HCT116 (cell line): ENCODE measurements around the gene SCN1A. TPM values are rescaled to one million over a fixed set of nuclear protein-coding genes. Genes with fewer than 3 reads are reported as not detected.

Experiments
- ATAC-seq: fragments of 200-7000 bp; cut with Tn5 transposase; 2 replicates; pipeline ENCODE4 v1.9.1; 2020; ENCODE audit warnings: mild to moderate bottlenecking, moderate library complexity
- BruUV-seq: library from RNA; stranded (reverse); fragments of 400-500 nt; replicated peaks from 2 replicates; lab custom pipeline; 2021; lab: Mats Ljungman, UMichigan
- CTCF ChIA-PET: fragments of 300-600 bp; sonication (Branson Sonifier 250); formaldehyde crosslinking; loops from one replicate; lab custom pipeline; 2021; ENCODE audit warnings: antibody characterized with exemption; lab: Charles Lee
- POLR2A ChIA-PET: fragments of 300-600, 350-600 bp; sonication (Branson Sonifier 250); formaldehyde crosslinking; loops from one replicate; lab custom pipeline; 2021; ENCODE audit warnings: antibody characterized with exemption; lab: Charles Lee
- RAD21 ChIA-PET, 2 experiments: fragments of 300-600 bp; sonication (Branson Sonifier 250); formaldehyde crosslinking; loops; one replicate each; lab custom pipeline; 2023; ENCODE audit warnings: low total read pairs in 2 of 2; ENCODE audit not compliant: uncharacterized antibody in 2 of 2, unreplicated experiment in 2 of 2, low non-redundant PET in 1 of 2; lab: Charles Lee
- DNase-seq: peaks from one replicate; pipeline ENCODE4 v3.0.0-alpha.2; 2010; ENCODE audit warnings: low read depth, low spot score
- H2AFZ ChIP-seq: fragments of 200-600 bp; shearing (Covaris generic), sonication (generic); 2 replicates; pipeline ENCODE4 v1.6.1; 2017; ENCODE audit warnings: low read depth, mixed run types, mixed read lengths, antibody characterized with exemption, low read length; ENCODE audit not compliant: poor library complexity, severe bottlenecking
- H3K27ac ChIP-seq: 2 replicates; pipeline ENCODE4 v1.5.1; 2012; ENCODE audit warnings: low read depth, low read length
- H3K27me3 ChIP-seq: fragments of 200-600 bp; sonication (generic); 2 replicates; pipeline ENCODE4 v1.6.1; 2016; ENCODE audit warnings: mixed run types, low read length, mixed read lengths; ENCODE audit not compliant: insufficient read depth
- H3K36me3 ChIP-seq, 2 experiments: fragments of 200-500 bp in 1 of 2; fragments of 200-600 bp in 1 of 2; sonication (Bioruptor generic) in 1 of 2; sonication (generic) in 1 of 2; 2 replicates each; pipeline versions ENCODE4 v1.5.1 to v1.6.1; 2014 to 2016; ENCODE audit warnings: low read length in 2 of 2, inconsistent platforms in 1 of 2, mixed read lengths in 1 of 2, mixed run types in 1 of 2; ENCODE audit not compliant: insufficient read depth in 2 of 2, control insufficient read depth in 1 of 2
- H3K4me1 ChIP-seq, 2 experiments: fragments of 200-600 bp in 1 of 2; sonication (generic) in 1 of 2; 2 replicates each; pipeline versions ENCODE4 v1.5.1 to v1.6.1; 2012 to 2017; ENCODE audit warnings: low read length in 2 of 2, inconsistent platforms in 1 of 2, mild to moderate bottlenecking in 1 of 2, mixed read lengths in 1 of 2, mixed run types in 1 of 2, moderate library complexity in 1 of 2; ENCODE audit not compliant: insufficient read depth in 2 of 2, control insufficient read depth in 1 of 2
- H3K4me2 ChIP-seq: fragments of 200-600 bp; sonication (generic); 2 replicates; pipeline ENCODE4 v1.6.1; 2017; ENCODE audit warnings: mixed run types, low read length, mixed read lengths
- H3K4me3 ChIP-seq, 2 experiments: fragments of 200-600 bp in 1 of 2; sonication (generic) in 1 of 2; replicated peaks in 1 of 2; 2 replicates each; pipeline ENCODE4 v1.5.1; 2011 to 2016; ENCODE audit warnings: low read length in 2 of 2, control low read depth in 1 of 2, low read depth in 1 of 2, mild to moderate bottlenecking in 1 of 2, mixed read lengths in 1 of 2, mixed run types in 1 of 2
- H3K79me2 ChIP-seq: fragments of 200-600 bp; sonication (generic); 2 replicates; pipeline ENCODE4 v1.6.1; 2017; ENCODE audit warnings: mild to moderate bottlenecking, mixed run types, low read length, moderate library complexity, mixed read lengths; ENCODE audit not compliant: insufficient read depth
- H3K9ac ChIP-seq: fragments of 200-600 bp; sonication (generic); 2 replicates; pipeline ENCODE4 v1.6.1; 2016; ENCODE audit warnings: low read length, mixed read lengths
- H3K9me2 ChIP-seq: fragments of 200-600 bp; sonication (generic), shearing (Covaris generic); 2 replicates; pipeline ENCODE4 v1.6.1; 2017; ENCODE audit warnings: mixed run types, mild to moderate bottlenecking, moderate library complexity; ENCODE audit not compliant: insufficient read depth
- H3K9me3 ChIP-seq, 2 experiments: fragments of 200-500 bp in 1 of 2; fragments of 200-600 bp in 1 of 2; sonication (Bioruptor generic) in 1 of 2; sonication (generic) in 1 of 2; 2 replicates each; pipeline ENCODE4 v1.6.1; 2014 to 2017; ENCODE audit warnings: low read length in 2 of 2, mixed read lengths in 2 of 2, inconsistent platforms in 1 of 2, low read depth in 1 of 2, mild to moderate bottlenecking in 1 of 2, mixed run types in 1 of 2, moderate library complexity in 1 of 2; ENCODE audit not compliant: control insufficient read depth in 1 of 2, insufficient read depth in 1 of 2
- H4K20me1 ChIP-seq: fragments of 200-600 bp; sonication (generic), shearing (Covaris generic); 2 replicates; pipeline ENCODE4 v1.6.1; 2017; ENCODE audit warnings: mixed run types, mild to moderate bottlenecking, moderate library complexity; ENCODE audit not compliant: insufficient read depth
- ELF1 ChIP-seq: IDR thresholded peaks from 2 replicates; pipeline ENCODE4 v1.6.1; 2012; ENCODE audit warnings: low read depth, borderline replicate concordance
- EZH2 ChIP-seq: fragments of 200-600 bp; sonication (generic); IDR thresholded peaks from 2 replicates; pipeline ENCODE4 v1.6.1; 2017; ENCODE audit warnings: antibody characterized with exemption, mixed run types
- FOSL1 ChIP-seq: IDR thresholded peaks from 2 replicates; pipeline ENCODE4 v1.6.1; 2012; ENCODE audit warnings: low read depth
- SIN3A ChIP-seq: IDR thresholded peaks from 2 replicates; pipeline ENCODE4 v1.6.1; 2012; ENCODE audit warnings: low read depth
- YY1 ChIP-seq: IDR thresholded peaks from 2 replicates; pipeline ENCODE4 v1.6.1; 2011; ENCODE audit warnings: low read length, low read depth, moderate library complexity, mild to moderate bottlenecking; ENCODE audit not compliant: insufficient replicate concordance; ENCODE audit errors: extremely low read depth
- intact Hi-C: fragments of 100-400 bp; cut with micrococcal nuclease; formaldehyde crosslinking; loops from 2 replicates; pipeline ENCODE4 v1.10.0; 2022
- total RNA-seq: library from RNA; stranded (reverse); gene quantifications from one replicate; pipeline ENCODE4 v1.2.1, GENCODE V29; 2021; ENCODE audit not compliant: unreplicated experiment
- TF ChIP-seq, protein P1 (sequence below): IDR thresholded peaks from 2 replicates; pipeline ENCODE4 v1.6.1; 2011; ENCODE audit warnings: mild to moderate bottlenecking, low read length, moderate library complexity; ENCODE audit not compliant: insufficient replicate concordance; ENCODE audit errors: extremely low read depth
- TF ChIP-seq, protein P2 (sequence below): IDR thresholded peaks from 2 replicates; pipeline ENCODE4 v1.6.1; 2012

Gene SCN1A
- total RNA-seq, 1 experiment from 2014 or later = not detected

DNA sequence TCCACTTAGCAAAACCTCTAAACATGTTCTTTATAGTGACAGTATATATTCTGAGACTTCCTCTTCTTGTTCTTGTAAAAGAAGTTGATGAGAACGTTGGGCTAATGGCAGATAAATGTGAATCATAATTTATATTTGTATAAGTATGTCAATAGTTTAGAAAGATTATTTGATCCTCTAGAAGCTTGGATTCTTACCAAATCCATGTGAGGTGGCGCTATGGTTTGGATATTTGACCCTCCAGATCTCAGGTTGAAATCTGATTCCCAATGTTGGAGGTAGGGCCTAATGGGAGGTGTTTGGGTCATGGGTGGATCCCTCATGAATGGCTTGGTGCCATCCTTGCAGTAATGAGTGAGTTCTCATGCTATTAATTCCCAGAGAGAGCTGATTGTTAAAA is 29.8 kb upstream of the SCN1A start:
- no peak overlapping the region for H3K4me2 ChIP-seq
- RAD21 ChIA-PET = no interaction called here
- BruUV-seq = no TSS peak

DNA sequence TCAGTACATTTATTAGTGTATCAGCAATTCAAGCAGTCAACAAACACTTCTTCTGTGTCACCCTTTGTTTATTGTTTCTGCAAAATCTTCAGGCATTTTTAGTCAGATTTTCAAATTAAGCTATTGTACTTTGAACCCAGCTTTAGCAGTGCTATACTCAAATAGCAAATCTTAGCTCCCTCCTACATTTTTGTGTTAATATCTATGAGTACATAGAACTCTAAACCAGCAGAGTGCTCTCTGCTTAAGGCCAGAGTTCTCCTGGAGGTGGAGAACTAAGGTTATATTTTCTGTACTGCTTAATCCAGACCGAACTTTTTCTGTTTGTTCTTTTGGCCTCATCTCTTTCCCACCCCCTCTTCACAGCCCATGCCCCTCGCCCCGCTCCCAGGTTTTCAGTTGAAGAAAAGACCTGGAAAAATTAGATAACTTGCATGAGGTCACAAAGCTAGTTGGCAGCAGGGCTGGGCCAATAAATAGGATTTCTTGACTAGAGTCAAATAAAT is 29.2 kb upstream of the SCN1A start:
- no peak for TF ChIP-seq YY1
- TF ChIP-seq FOSL1 = no peak
- TF ChIP-seq, protein P1, sequence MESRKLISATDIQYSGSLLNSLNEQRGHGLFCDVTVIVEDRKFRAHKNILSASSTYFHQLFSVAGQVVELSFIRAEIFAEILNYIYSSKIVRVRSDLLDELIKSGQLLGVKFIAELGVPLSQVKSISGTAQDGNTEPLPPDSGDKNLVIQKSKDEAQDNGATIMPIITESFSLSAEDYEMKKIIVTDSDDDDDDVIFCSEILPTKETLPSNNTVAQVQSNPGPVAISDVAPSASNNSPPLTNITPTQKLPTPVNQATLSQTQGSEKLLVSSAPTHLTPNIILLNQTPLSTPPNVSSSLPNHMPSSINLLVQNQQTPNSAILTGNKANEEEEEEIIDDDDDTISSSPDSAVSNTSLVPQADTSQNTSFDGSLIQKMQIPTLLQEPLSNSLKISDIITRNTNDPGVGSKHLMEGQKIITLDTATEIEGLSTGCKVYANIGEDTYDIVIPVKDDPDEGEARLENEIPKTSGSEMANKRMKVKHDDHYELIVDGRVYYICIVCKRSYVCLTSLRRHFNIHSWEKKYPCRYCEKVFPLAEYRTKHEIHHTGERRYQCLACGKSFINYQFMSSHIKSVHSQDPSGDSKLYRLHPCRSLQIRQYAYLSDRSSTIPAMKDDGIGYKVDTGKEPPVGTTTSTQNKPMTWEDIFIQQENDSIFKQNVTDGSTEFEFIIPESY = no peak
- TF ChIP-seq ELF1 = no peak
- TF ChIP-seq, protein P2, sequence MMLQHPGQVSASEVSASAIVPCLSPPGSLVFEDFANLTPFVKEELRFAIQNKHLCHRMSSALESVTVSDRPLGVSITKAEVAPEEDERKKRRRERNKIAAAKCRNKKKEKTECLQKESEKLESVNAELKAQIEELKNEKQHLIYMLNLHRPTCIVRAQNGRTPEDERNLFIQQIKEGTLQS = no peak
- TF ChIP-seq EZH2 = no peak
- Histone ChIP-seq H3K4me1 (no peaks in the 10 kb centered on the region), H3K36me3 (no peaks in the 10 kb centered on the region), H3K27me3 (peaks cover 29% of the 10 kb centered on the region; the same call in 1 of the 2 replicates), H3K9ac (no peak overlapping the region), H3K27ac (no peak overlapping the region), H4K20me1 (no peaks in the 10 kb centered on the region), H2AFZ (no peak overlapping the region), H3K79me2 (no peaks in the 10 kb centered on the region), H3K4me2 (no peak overlapping the region), H3K4me3 (no peak overlapping the region), H3K9me2 (no peaks in the 10 kb centered on the region), H3K9me3 (no peaks in the 10 kb centered on the region)
- ChIA-PET CTCF (no interaction called here), RAD21 (no interaction called here), POLR2A (no interaction called here)
- ATAC-seq (no peak), DNase-seq (no peak)
- intact Hi-C loops = no loop called here
- BruUV-seq = no TSS peak

More for the DNA sequence above, 29.8 kb upstream of the SCN1A start:
- no peak for ATAC-seq
- no peaks in the 10 kb centered on the region for H3K9me3 ChIP-seq
- ChIA-PET CTCF (no interaction called here), POLR2A (no interaction called here)
- H3K9me2 ChIP-seq = no peaks in the 10 kb centered on the region
- no peaks in the 10 kb centered on the region for H4K20me1 ChIP-seq
- H3K4me1 ChIP-seq = no peaks in the 10 kb centered on the region
- H3K36me3 ChIP-seq = no peaks in the 10 kb centered on the region
- H3K9ac ChIP-seq = no peak overlapping the region
- no peak for DNase-seq
- TF ChIP-seq SIN3A = no peak
- H3K27ac ChIP-seq = no peak overlapping the region
- H2AFZ ChIP-seq = no peak overlapping the region
- intact Hi-C loops = no loop called here
- H3K27me3 ChIP-seq = peaks cover 29% of the 10 kb centered on the region; the same call in 1 of the 2 replicates
- no peak overlapping the region for H3K4me3 ChIP-seq
- H3K79me2 ChIP-seq = no peaks in the 10 kb centered on the region
